B cell (primary cell): ENCODE results near the gene PRDM15. TPM values are rescaled to one million over a fixed set of nuclear protein-coding genes. Genes with fewer than 3 reads are reported as not detected.

Experiments
- ATAC-seq: fragments of 200-7000 bp; cut with Tn5 transposase; one replicate; pipeline ENCODE4 v1.10.0; 2021; ENCODE audit warnings: low read depth, mild to moderate bottlenecking, moderate number of reproducible peaks, moderate library complexity
- CTCF ChIA-PET: fragments of 350-600 bp; sonication (Branson Sonifier 250); formaldehyde crosslinking; loops from one replicate; lab custom pipeline; 2021; ENCODE audit warnings: antibody characterized with exemption, inconsistent platforms; lab: Charles Lee
- POLR2A ChIA-PET: fragments of 350-600 bp; sonication (Branson Sonifier 250); formaldehyde crosslinking; loops from one replicate; lab custom pipeline; 2021; ENCODE audit warnings: antibody characterized with exemption; lab: Charles Lee
- DNase-seq: peaks from one replicate; pipeline ENCODE4 v3.0.0; 2013
- H2AFZ ChIP-seq: 2 replicates; pipeline ENCODE4 v1.6.1; 2012; ENCODE audit warnings: mild to moderate bottlenecking, low read depth, low read length; ENCODE audit not compliant: insufficient read depth, poor library complexity, severe bottlenecking
- H3K27ac ChIP-seq, 2 donors: 1 replicate in 1 of 2; 2 replicates in 1 of 2; pipeline ENCODE4 v1.5.1; 2012 to 2013; ENCODE audit warnings: low read length in 2 of 2, mild to moderate bottlenecking in 2 of 2, moderate library complexity in 1 of 2
- H3K27me3 ChIP-seq, 4 experiments: fragments of 200-600 bp in 1 of 4; sonication (generic) in 1 of 4; replicated peaks in 1 of 4; 1 replicate in 2 of 4; 2 replicates in 2 of 4; pipeline versions ENCODE4 v1.6.1 to v1.7.0; 2013 to 2016; ENCODE audit warnings: low read length in 3 of 4, mild to moderate bottlenecking in 2 of 4, mixed read lengths in 1 of 4, moderate library complexity in 1 of 4; ENCODE audit not compliant: insufficient read depth in 4 of 4, control insufficient read depth in 3 of 4; ENCODE audit errors: control extremely low read depth in 1 of 4
- H3K36me3 ChIP-seq, 2 experiments: replicated peaks in 1 of 2; 1 replicate in 1 of 2; 2 replicates in 1 of 2; pipeline versions ENCODE4 v1.6.1 to v1.7.1; 2013; ENCODE audit warnings: low read length in 1 of 2; ENCODE audit not compliant: insufficient read depth in 2 of 2, control insufficient read depth in 1 of 2; ENCODE audit errors: control extremely low read depth in 1 of 2, extremely low read depth in 1 of 2
- H3K4me1 ChIP-seq, 2 donors: fragments of 200-600 bp in 1 of 2; sonication (generic) in 1 of 2; 1 replicate in 1 of 2; 2 replicates in 1 of 2; pipeline versions ENCODE4 v1.5.1 to v1.6.1; 2013 to 2017; ENCODE audit warnings: low read length in 2 of 2; ENCODE audit not compliant: control insufficient read depth in 2 of 2, insufficient read depth in 2 of 2
- H3K4me2 ChIP-seq: replicated peaks from 2 replicates; pipeline ENCODE3; 2012; ENCODE audit warnings: mild to moderate bottlenecking, low read depth, low read length; ENCODE audit not compliant: poor library complexity, severe bottlenecking
- H3K4me3 ChIP-seq, 5 experiments: fragments of 200-600 bp in 1 of 5; sonication (generic) in 1 of 5; 1 replicate in 3 of 5; 2 replicates in 2 of 5; pipeline versions ENCODE4 v1.5.1 to v1.7.0; 2011 to 2016; ENCODE audit warnings: low read length in 4 of 5, mild to moderate bottlenecking in 4 of 5, low read depth in 2 of 5, control low read depth in 1 of 5, moderate library complexity in 1 of 5; ENCODE audit not compliant: insufficient read depth in 1 of 5; ENCODE audit errors: control extremely low read depth in 1 of 5, extremely low read depth in 1 of 5
- H3K79me2 ChIP-seq: fragments of 200-600 bp; sonication (generic); one replicate; pipeline ENCODE4 v1.6.0; 2016; ENCODE audit warnings: low read length; ENCODE audit not compliant: control insufficient read depth, insufficient read depth
- H3K9ac ChIP-seq: fragments of 200-600 bp; sonication (generic); 2 replicates; pipeline ENCODE4 v1.6.1; 2017; ENCODE audit warnings: mild to moderate bottlenecking, low read length, moderate library complexity
- H3K9me3 ChIP-seq, 3 donors: one replicate each; pipeline versions ENCODE4 v1.6.1 to v1.7.1; 2013; ENCODE audit warnings: low read length in 2 of 3; ENCODE audit not compliant: control insufficient read depth in 2 of 3, insufficient read depth in 1 of 3; ENCODE audit errors: control extremely low read depth in 1 of 3
- H4K20me1 ChIP-seq: 2 replicates; pipeline ENCODE4 v1.6.0; 2012; ENCODE audit warnings: mild to moderate bottlenecking, low read length; ENCODE audit not compliant: insufficient read depth, control insufficient read depth, poor library complexity, severe bottlenecking
- H3K27ac Mint-ChIP-seq: one replicate; pipeline ENCODE4 v1.8.0; 2021; ENCODE audit warnings: mixed read lengths
- H3K27me3 Mint-ChIP-seq: one replicate; pipeline ENCODE4 v1.8.0; 2021; ENCODE audit warnings: mixed read lengths
- H3K4me1 Mint-ChIP-seq: one replicate; pipeline ENCODE4 v1.8.0; 2021; ENCODE audit warnings: mixed read lengths
- H3K4me3 Mint-ChIP-seq: one replicate; pipeline ENCODE4 v1.8.0; 2021; ENCODE audit warnings: mixed read lengths
- H3K9me3 Mint-ChIP-seq: one replicate; pipeline ENCODE4 v1.8.0; 2022; ENCODE audit warnings: mixed read lengths; ENCODE audit not compliant: insufficient read depth
- CTCF ChIP-seq: fragments of 200-600 bp; IDR thresholded peaks from one replicate; pipeline ENCODE4 v1.8.0; 2022; ENCODE audit warnings: antibody characterized with exemption, mild to moderate bottlenecking
- EZH2 ChIP-seq: IDR thresholded peaks from 2 replicates; pipeline ENCODE4 v1.6.1; 2012; ENCODE audit warnings: borderline replicate concordance, low read depth, mild to moderate bottlenecking, moderate library complexity, low read length; ENCODE audit not compliant: insufficient read depth, poor library complexity, severe bottlenecking
- WGBS: methylation state at CpG from one replicate; pipeline ENCODE4 v1.1.5; 2013; ENCODE audit warnings: missing lambda C conversion rate; ENCODE audit not compliant: insufficient coverage; 5-methylcytosine and 5-hydroxymethylcytosine counted together
- intact Hi-C: fragments of 100-400 bp; cut with micrococcal nuclease; formaldehyde crosslinking; loops from one replicate; pipeline ENCODE4 v1.10.0; 2022
- polyA plus RNA-seq: library from polyadenylated mRNA; depleted of rRNA; stranded (reverse); fragments of >200 nt; gene quantifications from 2 replicates; pipeline ENCODE4 v1.2.3, GENCODE V29; 2012
- total RNA-seq, 2 donors: library from RNA; stranded (reverse); fragments of 120-200 nt in 1 of 2; gene quantifications; 1 replicate in 1 of 2; 2 replicates in 1 of 2; pipeline versions ENCODE4 v1.2.3 to v1.2.4, GENCODE V29; 2013 to 2022

The PRDM15 gene
- total and polyA plus RNA-seq, 2 donors (not counting 1 experiment from before 2014, with no cell fraction given), result 21.3 to 29.2 TPM

GRCh38 chr21:41802198-41802584 is 77.0 kb downstream of the PRDM15 start:
- Mint-ChIP-seq H3K4me3 (no peak overlapping the region), H3K9me3 (peaks cover 4% of the 10 kb centered on the region), H3K4me1 (no peaks in the 10 kb centered on the region), H3K27ac (no peak overlapping the region), H3K27me3 (no peaks in the 10 kb centered on the region)
- H3K9me3 ChIP-seq, result no peaks in the 10 kb centered on the region
- H3K36me3 ChIP-seq, result peaks cover 0 to 46% of the 10 kb centered on the region in 2 experiments
- POLR2A ChIA-PET, result no interaction called here
- no peak overlapping the region for H3K4me3 ChIP-seq
- TF ChIP-seq EZH2, result no peak
- TF ChIP-seq CTCF, result no peak
- H3K27ac ChIP-seq, result no peak overlapping the region
- H3K79me2 ChIP-seq, result peaks cover 2% of the 10 kb centered on the region
- no peak for DNase-seq
- no peaks in the 10 kb centered on the region for H3K27me3 ChIP-seq
- no peaks in the 10 kb centered on the region for H3K4me1 ChIP-seq
- 25% methylated on average over 1 of the region's 5 CpGs for WGBS
- CTCF ChIA-PET, result no interaction called here
- ATAC-seq, result no peak
- no peak overlapping the region for H2AFZ ChIP-seq
- H3K9ac ChIP-seq, result no peak overlapping the region
- peaks cover 5% of the 10 kb centered on the region for H4K20me1 ChIP-seq
- intact Hi-C loops, result no loop called here
- no peak overlapping the region for H3K4me2 ChIP-seq

GRCh38 chr21:41801321-41802197 is 77.6 kb downstream of the PRDM15 start:
- Histone ChIP-seq H3K36me3 (peaks cover 0 to 46% of the 10 kb centered on the region in 2 experiments), H3K27ac (no peak overlapping the region), H3K79me2 (peaks cover 2% of the 10 kb centered on the region), H3K4me3 (no peak overlapping the region), H3K4me2 (no peak overlapping the region), H4K20me1 (peaks cover 5% of the 10 kb centered on the region), H3K9me3 (no peaks in the 10 kb centered on the region), H2AFZ (no peak overlapping the region), H3K9ac (no peak overlapping the region), H3K27me3 (no peaks in the 10 kb centered on the region), H3K4me1 (no peaks in the 10 kb centered on the region)
- ChIA-PET POLR2A (no interaction called here), CTCF (interaction anchor here (1.2 kb wide), 1 partner anchor 15 kb away, joined by 3 read pairs; no protein-coding TSS in a partner anchor)
- Mint-ChIP-seq H3K9me3 (no peaks in the 10 kb centered on the region), H3K27me3 (no peaks in the 10 kb centered on the region), H3K4me3 (no peak overlapping the region), H3K27ac (no peak overlapping the region), H3K4me1 (no peaks in the 10 kb centered on the region)
- no peak for DNase-seq
- 97% methylated on average over 20 of the region's 32 CpGs for WGBS
- TF ChIP-seq CTCF, result no peak
- no peak for TF ChIP-seq EZH2
- intact Hi-C loops, result no loop called here
- ATAC-seq, result no peak
